NCI-H446 treated with DMSO at 0.1 percent for 48 hours (cell line): Measurements from ENCODE around the gene TNS1.

Experiments
- DNase-seq: peaks from one replicate; lab custom pipeline; 2025; lab: John Stamatoyannopoulos, UW

The TNS1 gene

DNA sequence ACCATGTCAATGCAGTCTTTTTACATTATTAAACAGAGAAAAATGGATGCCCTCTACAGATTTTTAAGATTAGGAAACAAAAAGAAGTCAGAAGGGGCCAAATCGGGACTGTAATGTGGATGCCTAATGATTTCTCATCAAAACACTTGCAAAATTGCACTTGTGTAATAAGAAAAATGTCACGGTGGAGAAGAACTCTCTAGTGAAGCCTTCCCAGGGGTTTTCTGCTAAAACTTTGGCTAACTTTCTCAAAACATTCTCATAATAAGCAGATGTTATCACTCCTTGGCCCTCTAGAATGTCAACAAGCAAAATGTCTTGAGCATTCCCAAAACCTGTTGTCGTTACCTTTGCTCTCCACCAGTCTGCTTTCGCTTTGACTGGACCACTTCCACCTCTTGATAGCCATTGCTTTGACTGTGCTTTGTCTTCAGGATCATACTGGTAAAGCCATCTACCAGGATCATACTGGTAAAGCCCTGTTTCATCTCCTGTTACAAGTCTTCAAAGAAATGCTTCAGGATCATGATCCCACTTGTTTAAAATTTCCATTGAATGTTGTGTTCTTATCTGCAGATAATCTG, 226.8 kb downstream of the TNS1 start:
- DNase-seq, result no peak

DNA sequence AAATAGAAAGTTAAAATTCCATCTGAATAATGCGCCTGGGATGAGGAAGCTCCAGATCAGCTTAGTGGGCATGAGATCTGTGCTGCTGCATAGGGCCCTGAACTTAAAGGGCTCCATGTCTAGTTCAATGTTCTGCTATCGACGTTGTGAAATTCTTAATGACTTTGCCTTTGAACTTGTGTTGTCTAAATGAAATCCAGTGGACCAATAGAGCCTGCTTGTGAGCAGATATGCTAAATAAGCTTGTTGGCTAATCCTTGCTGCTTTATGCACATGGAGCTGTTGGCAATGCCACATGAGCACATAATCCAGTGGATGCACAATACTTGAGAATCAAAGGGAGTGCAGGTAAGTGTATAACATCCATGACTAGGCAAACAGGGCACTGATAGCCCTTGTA, 228.6 kb downstream of the TNS1 start:
- DNase-seq, result no peak

- DNase-seq, result no peak
These were observed 229.3 kb downstream of the TNS1 start for GRCh38 chr2:217773539-217773938.

- no peak for DNase-seq
These were observed 236.4 kb downstream of the TNS1 start for GRCh38 chr2:217766356-217766755.

GRCh38 chr2:217761645-217762277, 241.0 kb downstream of the TNS1 start:
- no peak for DNase-seq

- DNase-seq, result no peak
These were observed 242.8 kb downstream of the TNS1 start for GRCh38 chr2:217759991-217760390.

- no peak for DNase-seq
These were observed 245.7 kb downstream of the TNS1 start for GRCh38 chr2:217757108-217757463.

GRCh38 chr2:217756375-217757107, 246.3 kb downstream of the TNS1 start:
- peak; percentile 5 for DNase-seq

GRCh38 chr2:217755027-217755745, 247.6 kb downstream of the TNS1 start:
- no peak for DNase-seq

GRCh38 chr2:217753460-217754200, 249.2 kb downstream of the TNS1 start:
- no peak for DNase-seq

DNA sequence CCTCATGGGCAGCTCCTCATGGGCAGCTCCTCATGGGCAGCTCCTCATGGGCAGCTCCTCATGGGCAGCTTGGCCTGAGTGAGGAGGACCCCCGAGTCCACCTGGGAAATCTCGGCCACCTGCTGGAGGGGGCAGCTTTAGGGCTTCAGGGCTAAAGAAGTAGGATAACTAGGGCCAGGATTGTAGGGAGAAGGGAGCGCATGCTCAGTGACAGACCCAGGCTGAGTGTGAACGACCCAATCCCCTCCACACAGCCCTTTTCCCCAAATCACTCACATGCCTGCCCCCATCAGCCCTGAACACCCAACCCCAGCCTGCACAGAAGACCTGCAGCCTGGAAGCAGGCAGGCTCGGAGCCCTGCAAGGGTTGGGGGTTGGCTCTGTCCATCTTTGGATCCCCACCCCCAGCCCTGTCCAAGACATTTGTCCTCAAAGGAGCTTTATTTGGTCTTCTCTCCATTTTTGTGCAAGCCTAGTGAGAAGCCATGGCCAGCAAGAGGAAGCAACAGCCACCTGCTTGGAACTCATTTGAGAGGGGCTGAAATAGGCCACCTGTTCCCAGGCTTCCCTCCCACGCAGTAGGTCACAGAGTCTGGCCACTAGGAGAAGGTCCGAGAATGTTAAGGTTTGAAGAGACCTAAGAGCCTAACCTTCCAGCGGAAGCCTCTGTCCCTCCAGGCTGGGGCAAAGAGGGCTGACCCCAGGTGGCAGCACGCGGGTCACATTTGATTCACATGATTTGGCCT, 249.9 kb downstream of the TNS1 start:
- no peak for DNase-seq

DNA sequence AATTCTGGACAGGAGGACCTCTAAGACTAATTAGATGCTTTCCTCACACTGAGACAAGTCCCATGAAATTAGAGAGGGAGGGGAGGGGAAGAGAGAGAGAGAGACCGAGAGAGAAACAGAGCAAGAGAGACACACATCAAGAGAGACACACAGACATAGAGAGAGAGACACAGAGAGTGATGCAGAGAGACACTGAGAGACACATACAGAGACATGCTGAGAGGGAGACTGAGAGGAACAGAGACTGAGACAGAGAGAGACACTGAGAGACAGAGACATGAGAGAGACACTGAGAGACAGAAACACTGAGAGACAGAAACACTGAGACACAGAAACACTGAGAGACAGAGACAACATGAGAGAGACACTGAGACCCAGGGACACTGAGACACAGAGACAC, 250.8 kb downstream of the TNS1 start:
- no peak for DNase-seq

- DNase-seq, result no peak
These were observed 251.6 kb downstream of the TNS1 start for GRCh38 chr2:217751192-217751591.
